Panc1 (cell line): ENCODE data around the gene FCHSD1. TPM values are rescaled to one million over a fixed set of nuclear protein-coding genes. Genes with fewer than 3 reads are reported as not detected.

Experiments used
- ATAC-seq: fragments of 200-7000 bp; cut with Tn5 transposase; 2 replicates; pipeline ENCODE4 v1.9.1; 2020; ENCODE audit warnings: mild to moderate bottlenecking, moderate library complexity
- BruUV-seq: library from RNA; stranded (reverse); fragments of 400-500 nt; replicated peaks from 2 replicates; lab custom pipeline; 2021; lab: Mats Ljungman, UMichigan
- CTCF ChIA-PET: fragments of 300-600 bp; sonication (Branson Sonifier 250); formaldehyde crosslinking; loops from one replicate; lab custom pipeline; 2022; ENCODE audit warnings: antibody characterized with exemption; lab: Charles Lee
- POLR2A ChIA-PET: fragments of 300-600 bp; sonication (Branson Sonifier 250); formaldehyde crosslinking; loops from one replicate; lab custom pipeline; 2022; ENCODE audit warnings: antibody characterized with exemption; lab: Charles Lee
- DNase-seq: peaks from one replicate; pipeline ENCODE4 v3.0.0-alpha.2; 2010; ENCODE audit warnings: low read depth, low spot score
- H3K27ac ChIP-seq: 2 replicates; pipeline ENCODE4 v1.5.1; 2011; ENCODE audit warnings: mild to moderate bottlenecking, low read length, inconsistent platforms
- H3K27me3 ChIP-seq: fragments of 200-500 bp; sonication (Bioruptor generic); 2 replicates; pipeline ENCODE4 v1.6.0; 2014; ENCODE audit warnings: low read length, inconsistent platforms; ENCODE audit not compliant: control insufficient read depth, insufficient read depth
- H3K36me3 ChIP-seq: fragments of 200-500 bp; sonication (Bioruptor generic); 2 replicates; pipeline ENCODE4 v1.5.1; 2014; ENCODE audit warnings: inconsistent platforms, mild to moderate bottlenecking, low read length, moderate library complexity; ENCODE audit not compliant: control insufficient read depth, insufficient read depth
- H3K4me1 ChIP-seq: 2 replicates; pipeline ENCODE4 v1.5.1; 2011; ENCODE audit warnings: inconsistent platforms, mild to moderate bottlenecking, low read length, moderate library complexity; ENCODE audit not compliant: control insufficient read depth, insufficient read depth
- H3K4me3 ChIP-seq, 2 experiments: 2 replicates each; pipeline ENCODE4 v1.5.1; 2011 to 2012; ENCODE audit warnings: low read depth in 2 of 2, low read length in 2 of 2, mild to moderate bottlenecking in 2 of 2, inconsistent platforms in 1 of 2, moderate library complexity in 1 of 2
- H3K9me3 ChIP-seq: fragments of 200-500 bp; sonication (Bioruptor generic); 2 replicates; pipeline ENCODE4 v1.5.1; 2014; ENCODE audit warnings: low read depth, mild to moderate bottlenecking, inconsistent platforms, low read length, moderate library complexity; ENCODE audit not compliant: control insufficient read depth, insufficient read depth
- CTCF ChIP-seq: fragments of 450-650 bp; IDR thresholded peaks from 2 replicates; pipeline ENCODE4 v1.5.1; 2017; ENCODE audit warnings: mild to moderate bottlenecking
- POLR2AphosphoS5 ChIP-seq: IDR thresholded peaks from 2 replicates; pipeline ENCODE4 v1.6.1; 2012; ENCODE audit warnings: mild to moderate bottlenecking, low read depth, low read length, moderate library complexity
- REST ChIP-seq, 2 experiments: IDR thresholded peaks; 2 replicates each; pipeline ENCODE4 v1.6.1; 2011 to 2012; ENCODE audit warnings: low read depth in 2 of 2, control low read depth in 1 of 2, low read length in 1 of 2, mild to moderate bottlenecking in 1 of 2, moderate library complexity in 1 of 2; ENCODE audit not compliant: insufficient read depth in 1 of 2
- SIN3A ChIP-seq: IDR thresholded peaks from 2 replicates; pipeline ENCODE4 v1.6.1; 2012; ENCODE audit warnings: low read depth, mild to moderate bottlenecking, low read length, moderate library complexity, borderline replicate concordance; ENCODE audit not compliant: insufficient read depth
- TCF7L2 ChIP-seq: IDR thresholded peaks from 2 replicates; pipeline ENCODE4 v1.6.1; 2011; ENCODE audit warnings: mild to moderate bottlenecking, low read depth, low read length, inconsistent platforms
- in situ Hi-C: cut with HindIII; loops from 2 replicates; pipeline ENCODE4 v1.10.0; 2016; ENCODE audit warnings: low sequenced_read_pairs, low pct_unique_long_range_greater_than_20kb
- intact Hi-C: fragments of 100-400 bp; cut with micrococcal nuclease; formaldehyde crosslinking; loops from one replicate; pipeline ENCODE4 v1.10.0; 2022; ENCODE audit not compliant: unreplicated experiment
- total RNA-seq: library from RNA; stranded (reverse); gene quantifications from one replicate; pipeline ENCODE4 v1.2.1, GENCODE V29; 2021; ENCODE audit not compliant: unreplicated experiment

Gene FCHSD1
- total RNA-seq, 1 experiment from 2014 or later, result 32.8 TPM

GRCh38 chr5:141649972-141650371 is 1.2 kb downstream of the FCHSD1 start:
- H3K9me3 ChIP-seq, result no peaks in the 10 kb centered on the region
- TF ChIP-seq POLR2AphosphoS5, result no peak
- TF ChIP-seq TCF7L2, result no peak
- no peak for TF ChIP-seq SIN3A
- TF ChIP-seq CTCF, result no peak
- no peak for TF ChIP-seq REST (IDR thresholded peaks at IDR 0.05; ENCODE audit: insufficient read depth in 1 of 2, low read depth in 2 of 2, low read length in 1 of 2)
- intact Hi-C loops, result no loop called here
- BruUV-seq, result TSS peak; percentile 69
- in situ Hi-C loops, result no loop called here
- H3K4me3 ChIP-seq, result no peak overlapping the region
- H3K27ac ChIP-seq, result no peak overlapping the region
- POLR2A ChIA-PET, result no interaction called here
- CTCF ChIA-PET, result no interaction called here
- no peaks in the 10 kb centered on the region for H3K4me1 ChIP-seq
- no peaks in the 10 kb centered on the region for H3K27me3 ChIP-seq
- H3K36me3 ChIP-seq, result no peaks in the 10 kb centered on the region
- DNase-seq (no peak), ATAC-seq (no peak)

- H3K9me3 ChIP-seq, result no peaks in the 10 kb centered on the region
- in situ Hi-C loops (no loop called here), intact Hi-C loops (no loop called here)
- DNase-seq (no peak), ATAC-seq (no peak)
- TF ChIP-seq POLR2AphosphoS5 (no peak), TCF7L2 (no peak), REST (IDR thresholded peaks at IDR 0.05; ENCODE audit: insufficient read depth in 1 of 2, low read depth in 2 of 2, low read length in 1 of 2) (no peak), CTCF (no peak; the same call in 1 of the 2 replicates), SIN3A (no peak)
- no peak overlapping the region for H3K4me3 ChIP-seq
- ChIA-PET CTCF (no interaction called here), POLR2A (no interaction called here)
- no peaks in the 10 kb centered on the region for H3K27me3 ChIP-seq
- no peaks in the 10 kb centered on the region for H3K4me1 ChIP-seq
- H3K27ac ChIP-seq, result no peak overlapping the region
- BruUV-seq, result no TSS peak
- H3K36me3 ChIP-seq, result no peaks in the 10 kb centered on the region
Observed at GRCh38 chr5:141649056-141649688, 2.0 kb downstream of the FCHSD1 start.
